ENCODE data around the gene DLG2.

GRCh38 chr11:83455356-83455755, 2171.8 kb downstream of the DLG2 start:
- TF ChIP-seq CTCF (IDR thresholded peaks at IDR 0.05) (no peak), ZFX (IDR thresholded peaks at IDR 0.05; ENCODE audit: borderline replicate concordance) (no peak)

All from 22Rv1 (cell line).